ENCODE results near the gene SREBF1. TPM values are rescaled to one million over a fixed set of nuclear protein-coding genes. Genes with fewer than 3 reads are reported as not detected.

The SREBF1 gene
- total RNA-seq, 1 donor from 2014 or later: 85.0 TPM

DNA sequence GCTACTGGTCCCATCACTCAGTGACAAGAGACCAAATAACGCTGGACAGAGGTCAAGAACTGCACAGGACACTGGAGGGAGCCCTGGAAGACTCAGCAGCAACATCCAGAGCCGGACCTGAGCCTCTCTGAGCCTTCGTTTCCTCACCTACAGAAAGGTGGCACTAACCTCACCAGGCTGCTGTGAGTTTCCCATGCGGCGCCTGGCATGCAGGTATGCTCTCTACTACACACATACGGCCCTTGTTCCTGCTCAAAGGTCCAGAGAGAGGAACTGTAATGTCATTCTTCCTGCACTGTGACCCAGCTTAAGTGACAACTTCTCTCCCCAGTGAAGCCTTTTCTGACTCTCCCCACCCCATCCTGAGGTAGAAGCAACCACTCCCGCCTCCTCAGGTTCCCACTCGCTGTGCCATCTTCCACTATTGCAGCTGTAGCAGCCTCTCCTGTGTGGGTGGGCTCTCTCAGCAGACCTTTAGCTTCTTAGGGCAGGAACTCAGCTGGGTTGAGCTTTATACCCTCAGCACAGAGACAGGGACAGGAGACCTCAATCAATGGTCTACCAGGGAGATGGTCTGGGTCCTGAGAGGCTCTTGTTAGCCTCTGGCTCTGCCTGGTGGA, 43.9 kb upstream of the SREBF1 start:
- Mint-ChIP-seq H3K4me3 (ENCODE audit: low read depth) (no peak overlapping the region), H3K27me3 (no peaks in the 10 kb centered on the region), H3K27ac (no peak overlapping the region), H3K4me1 (ENCODE audit: low read depth) (peaks cover 10% of the 10 kb centered on the region), H3K9me3 (ENCODE audit: low read depth) (no peaks in the 10 kb centered on the region), H3K36me3 (ENCODE audit: insufficient read depth) (peaks cover 6% of the 10 kb centered on the region)
- no peak for TF ChIP-seq CTCF (IDR thresholded peaks at IDR 0.05; ENCODE audit: unreplicated experiment)
- no peak for DNase-seq (ENCODE audit: low spot score, unreplicated experiment)

DNA sequence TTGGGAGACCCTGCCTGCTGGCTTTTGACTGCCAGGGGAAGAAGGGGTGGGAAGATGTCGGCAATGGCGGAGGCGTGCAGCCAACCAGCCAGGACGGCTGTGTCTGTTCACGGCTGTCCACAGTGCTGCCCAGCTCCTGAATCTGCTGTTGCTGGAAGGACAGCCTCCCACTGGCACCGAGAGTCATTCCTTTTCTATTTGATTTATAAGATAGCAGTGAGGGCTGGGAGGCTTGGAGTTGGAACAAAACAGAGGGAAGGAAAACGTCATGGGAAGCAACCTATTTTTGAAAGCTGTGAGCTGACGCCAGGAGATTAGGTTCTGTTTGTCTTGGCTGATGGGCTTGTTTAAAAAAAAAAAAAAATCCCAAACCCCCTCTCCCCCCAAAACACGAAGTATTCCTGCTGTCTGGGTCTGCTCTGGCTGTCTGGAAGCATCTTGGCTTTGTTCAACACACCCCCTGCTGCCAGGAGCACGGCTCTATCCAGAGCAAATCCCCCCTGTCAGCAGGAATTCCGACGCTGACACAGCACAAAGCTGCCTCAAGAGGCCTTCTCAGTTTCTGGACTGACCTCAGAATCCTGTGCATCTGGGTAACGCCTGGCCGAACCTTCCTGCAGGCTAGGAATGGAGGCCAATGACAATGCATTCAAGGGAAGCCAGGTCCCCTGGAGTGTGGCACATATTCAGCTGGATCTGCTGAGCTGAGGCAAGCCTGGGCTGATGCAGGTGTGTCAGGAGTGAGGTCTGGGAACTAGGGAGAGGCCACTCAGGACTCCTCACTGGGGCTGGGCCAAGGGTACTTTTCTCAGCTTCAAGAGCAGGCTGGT, 41.0 kb upstream of the SREBF1 start:
- TF ChIP-seq CTCF (IDR thresholded peaks at IDR 0.05; ENCODE audit: unreplicated experiment): no peak
- Mint-ChIP-seq H3K9me3 (ENCODE audit: low read depth) (no peaks in the 10 kb centered on the region), H3K36me3 (ENCODE audit: insufficient read depth) (peaks cover 4% of the 10 kb centered on the region), H3K4me1 (ENCODE audit: low read depth) (peaks cover 10% of the 10 kb centered on the region), H3K4me3 (ENCODE audit: low read depth) (no peak overlapping the region), H3K27ac (no peak overlapping the region), H3K27me3 (no peaks in the 10 kb centered on the region)
- DNase-seq (ENCODE audit: low spot score, unreplicated experiment): no peak

DNA sequence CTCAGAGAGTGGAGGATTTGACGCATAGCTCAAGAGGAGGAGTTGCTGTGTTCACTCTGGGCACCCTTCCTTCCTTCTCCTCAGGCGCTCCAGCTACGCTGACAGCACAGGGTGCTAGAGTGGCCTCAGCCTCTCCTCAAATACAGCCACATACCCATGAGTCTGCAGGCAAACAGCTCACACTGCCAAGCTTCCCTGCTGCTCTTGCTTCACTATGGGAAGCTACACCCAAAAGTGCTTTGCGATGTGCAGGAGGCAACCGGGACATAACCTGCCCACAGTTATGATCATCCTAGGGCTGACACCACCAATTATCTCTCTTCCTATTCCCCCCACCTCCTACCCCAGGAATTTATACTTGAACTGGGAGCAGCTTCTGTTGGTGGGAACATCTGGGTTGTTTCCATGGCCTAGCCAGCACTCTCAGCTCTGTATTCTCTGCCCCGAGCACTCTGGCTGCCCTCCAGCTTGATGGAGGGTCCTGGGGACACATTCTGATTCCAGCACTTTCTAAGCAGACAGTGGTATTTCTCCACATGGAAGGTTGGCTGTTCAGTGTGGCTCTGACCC, 40.3 kb upstream of the SREBF1 start:
- Mint-ChIP-seq H3K36me3 (ENCODE audit: insufficient read depth) (peaks cover 3% of the 10 kb centered on the region), H3K4me1 (ENCODE audit: low read depth) (peaks cover 10% of the 10 kb centered on the region), H3K27me3 (no peaks in the 10 kb centered on the region), H3K4me3 (ENCODE audit: low read depth) (no peak overlapping the region), H3K27ac (no peak overlapping the region), H3K9me3 (ENCODE audit: low read depth) (no peaks in the 10 kb centered on the region)
- TF ChIP-seq CTCF (IDR thresholded peaks at IDR 0.05; ENCODE audit: unreplicated experiment): no peak
- DNase-seq (ENCODE audit: low spot score, unreplicated experiment): no peak

- no peak for DNase-seq (ENCODE audit: low spot score, unreplicated experiment)
- Mint-ChIP-seq H3K27ac (no peak overlapping the region), H3K27me3 (peaks cover 4% of the 10 kb centered on the region), H3K9me3 (ENCODE audit: low read depth) (no peaks in the 10 kb centered on the region), H3K4me1 (ENCODE audit: low read depth) (peaks cover 10% of the 10 kb centered on the region), H3K36me3 (ENCODE audit: insufficient read depth) (peaks cover 3% of the 10 kb centered on the region), H3K4me3 (ENCODE audit: low read depth) (no peak overlapping the region)
- no peak for TF ChIP-seq CTCF (IDR thresholded peaks at IDR 0.05; ENCODE audit: unreplicated experiment)
Measured at GRCh38 chr17:17874478-17874877, 37.7 kb upstream of the SREBF1 start.

- Mint-ChIP-seq H3K27ac (no peak overlapping the region), H3K36me3 (ENCODE audit: insufficient read depth) (peaks cover 1% of the 10 kb centered on the region), H3K9me3 (ENCODE audit: low read depth) (no peaks in the 10 kb centered on the region), H3K4me1 (ENCODE audit: low read depth) (peaks cover 14% of the 10 kb centered on the region), H3K27me3 (peaks cover 4% of the 10 kb centered on the region), H3K4me3 (ENCODE audit: low read depth) (no peak overlapping the region)
- no peak for DNase-seq (ENCODE audit: low spot score, unreplicated experiment)
- TF ChIP-seq CTCF (IDR thresholded peaks at IDR 0.05; ENCODE audit: unreplicated experiment): no peak
Measured at GRCh38 chr17:17873450-17873991, 36.7 kb upstream of the SREBF1 start.
